HG02852 (cell line): ENCODE measurements around the gene CDC6.

Source experiments
- ATAC-seq: cut with Tn5 transposase; IDR thresholded peaks from one replicate; pipeline ENCODE4 v1.9.1; 2021; ENCODE audit warnings: mild to moderate bottlenecking, moderate library complexity; ENCODE audit not compliant: unreplicated experiment

Gene CDC6, protein sequence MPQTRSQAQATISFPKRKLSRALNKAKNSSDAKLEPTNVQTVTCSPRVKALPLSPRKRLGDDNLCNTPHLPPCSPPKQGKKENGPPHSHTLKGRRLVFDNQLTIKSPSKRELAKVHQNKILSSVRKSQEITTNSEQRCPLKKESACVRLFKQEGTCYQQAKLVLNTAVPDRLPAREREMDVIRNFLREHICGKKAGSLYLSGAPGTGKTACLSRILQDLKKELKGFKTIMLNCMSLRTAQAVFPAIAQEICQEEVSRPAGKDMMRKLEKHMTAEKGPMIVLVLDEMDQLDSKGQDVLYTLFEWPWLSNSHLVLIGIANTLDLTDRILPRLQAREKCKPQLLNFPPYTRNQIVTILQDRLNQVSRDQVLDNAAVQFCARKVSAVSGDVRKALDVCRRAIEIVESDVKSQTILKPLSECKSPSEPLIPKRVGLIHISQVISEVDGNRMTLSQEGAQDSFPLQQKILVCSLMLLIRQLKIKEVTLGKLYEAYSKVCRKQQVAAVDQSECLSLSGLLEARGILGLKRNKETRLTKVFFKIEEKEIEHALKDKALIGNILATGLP

DNA sequence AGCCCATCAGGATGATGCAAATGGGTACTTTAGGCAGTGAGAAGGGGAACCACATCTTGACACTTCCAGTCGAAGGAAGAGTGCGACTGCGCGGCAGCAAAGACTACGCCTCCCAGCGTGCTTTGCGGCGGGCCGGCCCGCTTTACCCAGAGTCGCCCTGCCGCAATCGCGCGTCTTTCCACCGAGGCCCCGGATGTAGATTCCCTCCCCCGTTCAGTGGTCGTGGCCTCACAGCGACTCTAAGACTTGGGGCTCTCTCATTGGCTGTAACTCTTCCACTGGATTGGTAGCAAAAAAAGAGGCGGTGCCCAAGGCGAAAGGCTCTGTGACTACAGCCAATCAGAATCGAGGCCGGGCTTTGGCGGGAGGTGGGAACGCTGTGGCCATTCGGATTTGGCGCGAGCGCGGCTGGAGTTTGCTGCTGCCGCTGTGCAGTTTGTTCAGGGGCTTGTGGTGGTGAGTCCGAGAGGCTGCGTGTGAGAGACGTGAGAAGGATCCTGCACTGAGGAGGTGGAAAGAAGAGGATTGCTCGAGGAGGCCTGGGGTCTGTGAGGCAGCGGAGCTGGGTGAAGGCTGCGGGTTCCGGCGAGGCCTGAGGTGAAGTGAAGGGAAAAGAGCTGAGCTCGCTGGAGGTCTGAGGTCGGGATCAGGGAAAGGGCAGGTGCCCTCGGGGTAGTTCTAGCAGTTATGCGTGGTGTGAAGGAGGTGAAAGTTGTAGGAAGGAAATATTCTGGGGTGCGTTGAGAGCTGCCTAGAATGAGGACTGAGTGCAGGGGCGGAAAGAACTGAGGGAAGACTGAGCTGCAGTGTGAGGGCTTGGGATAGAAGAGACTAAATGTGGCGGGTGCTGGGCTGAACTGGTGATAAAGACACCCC, at the start of gene CDC6:
Gene CDC6 (plus strand): TSS at position 386 of the 876 bp plus-strand sequence. CDS start 1,542 bp downstream, outside the sequence.
- ATAC-seq, result peak; percentile 94

DNA sequence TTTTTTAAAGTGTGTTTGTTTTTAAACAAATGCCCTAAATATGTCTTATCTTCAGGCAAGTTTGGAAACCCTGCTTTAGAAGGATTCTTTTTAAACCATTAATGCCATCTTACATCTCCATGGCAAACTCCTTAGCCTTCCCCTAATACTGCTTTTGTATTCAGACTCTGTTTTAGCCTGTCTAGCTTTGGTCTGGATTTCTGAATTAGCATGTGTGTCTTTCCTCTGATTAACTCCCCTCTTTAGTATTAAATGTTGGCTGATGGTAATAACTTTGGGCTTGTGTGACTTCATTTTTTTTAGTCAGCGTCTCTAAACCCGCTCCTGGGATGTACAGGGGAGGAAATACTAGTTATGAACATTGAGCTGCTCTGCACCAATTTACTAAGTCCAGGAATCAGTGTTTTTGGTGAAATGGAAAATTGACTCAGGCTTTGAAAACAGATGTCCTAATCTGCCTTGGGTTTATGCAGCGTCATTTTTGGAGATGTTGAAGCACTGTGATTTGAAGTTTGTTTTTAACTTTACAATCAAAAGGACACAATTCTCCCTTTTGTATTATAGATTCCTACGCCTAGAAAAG, 46.3 kb upstream of the CDC6 start:
- no peak for ATAC-seq

DNA sequence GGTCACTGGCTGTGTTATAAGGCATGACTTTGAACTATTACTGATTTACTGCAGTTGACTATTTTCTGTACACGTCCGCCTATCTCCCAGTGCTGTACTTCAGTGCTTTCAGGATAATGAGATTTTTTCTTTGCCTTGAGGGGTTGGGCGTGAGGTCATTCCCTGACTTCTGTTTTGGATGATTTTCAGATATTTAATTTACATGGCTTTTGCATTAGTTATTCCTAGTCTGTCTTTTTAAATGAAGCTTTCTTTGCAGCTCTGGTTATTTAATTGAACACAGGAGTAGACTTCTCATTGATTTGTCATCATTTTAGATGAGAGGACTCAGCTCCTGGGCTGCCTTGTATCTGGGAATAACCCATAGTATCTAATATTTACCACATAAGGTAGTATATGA, 44.9 kb upstream of the CDC6 start:
- no peak for ATAC-seq

DNA sequence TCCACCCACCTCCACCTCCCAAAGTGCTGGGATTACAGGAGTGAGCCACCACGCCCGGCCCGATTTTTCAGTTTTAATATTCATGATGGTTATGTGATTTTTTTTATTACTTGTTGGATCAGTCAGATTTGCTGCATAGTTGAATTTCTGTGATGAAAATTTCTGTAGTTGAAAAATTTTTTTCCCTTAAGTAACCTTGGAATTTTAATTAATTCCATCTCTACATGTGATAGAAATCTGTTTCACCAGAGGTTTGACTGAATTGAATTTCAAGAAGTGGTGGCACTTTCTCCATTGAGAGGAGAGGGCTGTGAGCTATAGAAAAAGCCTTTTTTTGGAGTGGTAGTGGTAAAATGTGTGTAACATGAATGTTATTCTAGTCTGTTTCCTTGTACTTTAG, 43.9 kb upstream of the CDC6 start:
- no peak for ATAC-seq

DNA sequence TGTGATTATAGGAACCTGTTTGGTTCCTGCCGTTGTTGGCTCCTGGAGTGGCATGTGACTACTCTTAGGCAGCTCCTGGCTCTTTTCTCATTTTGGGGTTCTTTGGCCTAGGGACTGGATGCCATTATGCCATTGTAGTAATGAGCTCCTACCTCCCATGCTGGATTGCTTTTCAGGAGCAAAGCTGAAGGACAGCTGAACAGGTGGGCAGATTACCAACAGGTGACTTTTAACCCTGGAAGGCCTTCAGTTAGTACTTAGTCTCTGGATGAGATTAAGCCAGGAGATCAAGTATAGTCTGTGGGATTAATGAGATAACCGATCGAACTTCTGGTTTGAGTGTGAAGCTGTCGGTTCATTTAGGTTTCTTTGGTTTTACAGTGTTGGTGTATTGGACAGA, 43.4 kb upstream of the CDC6 start:
- ATAC-seq, result no peak

DNA sequence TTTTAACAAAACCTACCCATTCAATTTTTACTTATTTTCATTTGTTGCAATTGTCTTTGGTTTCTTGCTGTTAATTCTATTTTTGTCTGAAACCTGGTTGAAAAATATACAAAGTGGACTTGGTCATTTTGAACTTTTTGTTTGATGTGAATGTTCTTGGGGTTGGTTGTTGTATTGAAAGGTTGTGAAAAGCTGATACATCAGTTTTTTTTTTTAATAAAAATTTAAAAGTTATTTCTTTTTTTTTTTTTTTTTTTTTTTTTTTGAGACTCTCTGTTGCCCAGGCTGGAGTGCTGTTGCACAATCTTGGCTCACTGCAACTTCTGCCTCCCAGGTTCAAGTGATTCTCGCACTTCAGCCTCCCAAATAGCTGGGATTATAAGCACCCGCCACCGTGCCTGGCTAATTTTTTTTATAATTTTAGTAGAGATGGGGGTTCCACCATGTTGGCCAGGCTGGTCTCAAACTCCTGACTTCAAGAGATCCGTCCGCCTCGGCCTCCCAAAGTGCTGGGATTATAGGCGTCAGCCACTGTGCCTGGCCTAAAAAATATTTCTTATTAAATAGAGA, 39.7 kb upstream of the CDC6 start:
- ATAC-seq, result no peak

DNA sequence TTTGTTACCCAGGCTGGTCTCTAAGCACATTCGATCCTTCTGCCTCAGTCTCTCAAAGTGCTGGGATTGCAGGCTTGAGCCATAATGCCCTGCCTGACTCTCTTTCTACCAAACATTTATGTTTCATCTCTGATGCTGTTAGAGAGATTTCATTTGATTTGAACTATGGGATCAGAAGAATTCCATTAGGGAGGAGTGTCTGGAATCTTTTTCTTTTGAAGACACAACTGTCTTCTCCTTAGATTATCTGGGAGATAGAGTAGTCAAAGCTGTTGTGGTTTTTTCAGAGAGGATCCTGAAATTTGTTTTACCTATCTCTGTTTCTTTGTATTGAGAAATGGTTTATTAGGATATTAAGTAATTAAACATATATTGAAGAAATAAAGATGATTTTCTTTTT, 39.2 kb upstream of the CDC6 start:
- ATAC-seq, result no peak

DNA sequence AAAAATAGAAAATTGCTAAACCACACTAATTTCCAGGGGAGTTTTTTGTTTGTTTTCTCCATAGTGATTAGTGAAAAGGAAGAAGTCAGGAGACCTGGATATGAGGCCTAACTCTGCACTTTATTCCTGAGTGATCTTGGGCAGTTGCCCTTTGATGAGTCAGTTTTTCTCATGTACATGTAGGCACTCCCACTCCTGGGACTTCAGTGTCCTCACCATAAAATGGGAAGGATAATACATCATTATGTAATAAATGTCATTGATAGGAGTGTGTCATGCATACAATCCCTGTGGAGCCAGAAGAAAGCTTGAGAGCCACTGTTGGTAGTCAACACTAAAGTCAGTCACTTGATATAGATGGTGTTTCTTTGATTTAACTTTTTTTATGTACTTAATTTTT, 36.1 kb upstream of the CDC6 start:
- no peak for ATAC-seq

DNA sequence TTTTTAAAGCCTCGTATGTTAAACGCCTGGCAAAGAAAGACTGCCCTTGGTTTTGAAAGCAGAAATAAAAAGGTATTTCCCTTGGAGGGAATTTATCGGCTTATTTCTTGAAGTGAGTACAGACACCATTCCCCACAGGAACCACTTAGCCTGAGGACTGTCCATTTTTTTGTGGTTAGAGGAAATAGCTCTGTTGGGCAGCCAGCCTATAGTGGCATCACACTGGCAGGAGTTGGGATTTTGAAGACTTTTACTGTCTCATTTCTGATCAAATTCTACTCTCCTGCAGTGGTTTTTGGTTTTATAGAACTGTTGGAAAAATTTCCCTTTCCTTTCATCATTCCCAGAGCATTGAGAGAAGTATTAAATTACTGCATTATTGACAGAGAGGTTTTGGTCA, 34.1 kb upstream of the CDC6 start:
- ATAC-seq, result no peak

DNA sequence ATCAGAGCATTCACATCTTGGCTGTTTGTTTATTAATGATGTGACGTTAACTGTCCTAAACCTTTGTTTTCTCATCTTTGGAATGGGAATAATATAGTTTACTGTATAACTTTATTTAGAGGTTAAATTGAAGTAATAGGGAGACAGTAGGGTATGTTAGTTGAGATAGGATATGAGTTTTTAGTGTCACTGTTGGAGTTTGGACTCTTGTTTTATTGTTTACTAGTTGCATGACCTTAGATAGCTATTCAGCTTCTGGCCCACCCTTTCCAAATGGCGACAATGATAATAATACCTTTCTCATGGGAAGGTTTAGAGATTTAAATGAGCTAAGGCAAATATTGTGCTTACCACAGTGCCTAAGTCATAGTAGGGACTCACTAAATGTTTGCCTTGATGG, 28.2 kb upstream of the CDC6 start:
- ATAC-seq, result no peak

DNA sequence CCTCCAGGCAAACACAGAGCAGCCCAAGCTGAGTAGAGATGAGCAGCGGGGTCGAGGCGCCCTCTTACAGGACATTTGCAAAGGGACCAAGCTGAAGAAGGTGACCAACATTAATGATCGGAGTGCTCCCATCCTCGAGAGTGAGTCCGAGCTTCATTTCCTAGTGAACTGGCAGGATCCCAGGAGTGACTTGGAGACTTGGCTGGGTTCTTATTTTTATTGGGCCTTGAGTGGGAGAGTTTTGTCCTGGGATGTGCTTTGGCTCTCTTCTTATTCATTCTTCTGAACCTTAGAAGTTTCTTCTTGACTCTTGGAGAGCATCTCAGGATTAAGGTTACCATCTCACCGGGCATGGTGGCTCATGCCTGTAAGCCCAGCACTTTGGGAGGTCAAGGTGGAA, 27.2 kb upstream of the CDC6 start:
- ATAC-seq, result no peak

DNA sequence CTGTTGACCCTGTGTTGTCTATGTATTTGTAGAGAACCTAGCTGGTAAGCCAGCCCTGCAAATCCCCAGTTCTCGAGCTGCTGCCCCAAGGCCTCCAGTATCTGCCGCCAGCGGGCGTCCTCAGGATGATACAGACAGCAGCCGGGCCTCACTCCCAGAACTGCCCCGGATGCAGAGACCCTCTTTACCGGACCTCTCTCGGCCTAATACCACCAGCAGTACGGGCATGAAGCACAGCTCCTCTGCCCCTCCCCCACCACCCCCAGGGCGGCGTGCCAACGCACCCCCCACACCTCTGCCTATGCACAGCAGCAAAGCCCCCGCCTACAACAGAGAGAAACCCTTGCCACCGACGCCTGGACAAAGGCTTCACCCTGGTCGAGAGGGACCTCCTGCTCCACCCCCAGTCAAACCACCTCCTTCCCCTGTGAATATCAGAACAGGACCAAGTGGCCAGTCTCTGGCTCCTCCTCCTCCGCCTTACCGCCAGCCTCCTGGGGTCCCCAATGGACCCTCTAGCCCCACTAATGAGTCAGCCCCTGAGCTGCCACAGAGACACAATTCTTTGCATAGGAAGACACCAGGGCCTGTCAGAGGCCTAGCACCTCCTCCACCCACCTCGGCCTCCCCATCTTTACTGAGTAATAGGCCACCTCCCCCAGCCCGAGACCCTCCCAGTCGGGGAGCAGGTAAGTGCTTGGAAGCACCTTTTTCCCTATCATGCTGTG, 23.1 kb upstream of the CDC6 start:
- no peak for ATAC-seq

DNA sequence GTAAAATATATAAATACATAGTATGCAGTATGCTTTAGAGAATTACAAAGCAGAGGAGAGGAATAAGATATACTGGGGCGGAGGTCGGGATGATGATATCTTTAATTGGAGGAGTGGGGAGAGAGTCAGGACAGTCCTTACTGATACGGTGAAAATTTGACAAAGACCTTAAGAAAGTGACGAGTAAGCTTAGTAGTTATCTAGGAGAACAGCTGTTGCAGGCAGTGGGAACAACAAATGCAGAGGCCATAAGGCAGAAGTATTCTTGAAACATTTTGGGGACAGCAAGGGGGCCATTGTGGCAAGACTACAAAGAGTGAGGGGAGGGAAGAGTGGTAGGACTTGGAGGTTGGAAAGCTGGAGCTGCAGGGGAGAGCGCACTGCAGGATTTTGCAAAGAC, 22.3 kb upstream of the CDC6 start:
- ATAC-seq, result no peak

DNA sequence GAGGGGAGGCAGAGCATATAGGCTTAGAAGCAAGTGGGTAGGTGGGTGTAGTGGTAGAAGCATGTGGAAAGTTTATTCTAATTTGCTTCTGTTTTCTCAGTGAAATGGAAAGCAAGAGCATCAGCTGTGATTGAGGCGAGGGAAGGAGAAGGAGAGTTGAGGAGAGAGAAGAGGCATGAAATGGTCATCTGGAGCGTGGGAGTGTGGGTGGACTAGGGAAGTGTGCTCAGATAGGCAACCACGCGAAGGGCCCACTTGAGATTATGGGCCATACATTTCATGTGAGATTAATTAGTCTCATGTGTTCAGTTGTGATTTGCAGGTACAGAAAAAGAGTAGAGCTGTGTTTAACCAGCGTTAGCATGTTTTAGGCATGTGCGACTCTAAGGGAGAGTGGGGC, 20.8 kb upstream of the CDC6 start:
- no peak for ATAC-seq

DNA sequence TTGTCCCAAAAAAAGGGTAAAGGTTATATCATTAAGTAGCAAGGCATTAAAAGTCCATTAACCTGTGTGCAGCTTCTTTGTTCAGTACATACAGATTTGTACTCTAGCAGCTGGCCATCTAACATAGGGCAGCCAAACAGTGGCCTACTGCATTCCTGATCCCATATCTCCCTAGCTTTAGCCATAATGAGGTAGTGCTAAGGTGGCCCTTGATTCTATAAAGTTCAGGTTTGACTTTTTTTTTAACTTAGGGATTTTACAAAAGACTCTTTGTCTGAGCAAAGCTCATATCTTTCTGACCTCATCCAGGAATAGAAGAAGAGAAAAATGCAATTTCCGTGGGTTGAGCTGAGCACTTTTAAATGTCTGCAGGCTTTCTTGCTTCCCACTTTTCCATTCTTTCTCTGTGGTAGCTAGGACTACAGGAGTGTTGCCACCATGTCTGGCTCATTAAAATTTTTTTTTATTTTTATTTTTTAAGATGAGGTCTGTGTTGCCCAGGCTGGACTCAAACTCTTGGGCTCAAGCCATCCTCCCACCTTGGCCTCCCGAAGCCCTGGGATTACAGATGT, 19.5 kb upstream of the CDC6 start:
- no peak for ATAC-seq

DNA sequence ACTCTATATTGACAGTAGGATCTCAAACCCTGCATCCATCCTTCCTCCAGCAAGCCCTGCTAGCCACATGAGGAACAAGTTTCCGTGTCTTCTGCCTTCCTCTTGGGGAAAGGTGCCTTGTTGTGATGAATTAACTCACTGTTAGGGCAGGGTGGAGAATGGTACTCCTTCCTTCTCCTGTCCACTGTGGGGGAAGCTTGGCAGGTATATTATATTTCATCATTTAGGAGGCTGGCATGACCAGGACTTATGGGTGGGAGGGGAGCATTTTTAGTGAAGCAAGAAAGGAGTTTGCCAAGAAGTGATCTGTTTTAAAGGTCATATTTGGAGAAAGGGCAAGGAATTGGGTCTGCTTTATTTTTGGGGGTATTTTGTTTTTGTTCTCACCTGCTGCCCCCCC, 9.3 kb upstream of the CDC6 start:
- no peak for ATAC-seq

DNA sequence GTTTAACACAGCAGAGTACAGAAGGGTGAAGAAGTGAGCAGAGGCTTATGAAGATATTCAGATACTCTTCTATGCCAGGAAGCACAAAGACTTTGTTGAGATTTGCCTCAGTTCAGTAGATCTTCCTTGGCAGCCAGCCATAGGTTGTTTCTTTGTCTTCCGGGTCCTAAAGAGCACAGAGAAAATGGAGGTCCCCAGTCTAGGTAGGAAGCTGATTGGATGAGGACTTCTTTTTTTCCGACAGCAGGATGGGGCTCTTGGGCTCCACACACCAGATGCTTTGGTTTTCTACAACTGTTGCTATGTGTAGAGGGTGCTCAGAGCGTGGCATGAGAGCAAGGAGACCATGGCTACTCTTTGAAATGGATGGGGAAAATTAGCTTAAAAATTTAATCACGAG, 8.3 kb upstream of the CDC6 start:
- ATAC-seq, result no peak

DNA sequence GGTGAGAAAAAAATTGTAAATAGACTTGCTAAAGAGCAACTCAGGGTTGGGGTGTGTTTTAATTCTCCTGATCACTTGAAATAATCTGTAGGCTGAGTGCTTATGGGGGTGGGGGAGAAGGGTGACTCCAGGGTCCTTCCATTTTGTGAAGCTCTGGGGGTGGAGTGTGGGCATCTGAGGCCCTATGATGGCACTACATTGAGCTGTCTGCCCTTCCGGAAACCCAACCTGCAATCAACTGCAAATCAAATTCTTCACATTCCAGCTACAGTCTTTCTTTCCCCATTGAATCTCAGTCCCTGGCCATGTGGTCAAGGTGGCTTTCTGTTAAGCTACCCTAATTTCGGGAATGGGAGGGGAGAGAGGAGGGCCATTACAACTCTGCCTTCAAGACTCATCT, 6.0 kb upstream of the CDC6 start:
- no peak for ATAC-seq

DNA sequence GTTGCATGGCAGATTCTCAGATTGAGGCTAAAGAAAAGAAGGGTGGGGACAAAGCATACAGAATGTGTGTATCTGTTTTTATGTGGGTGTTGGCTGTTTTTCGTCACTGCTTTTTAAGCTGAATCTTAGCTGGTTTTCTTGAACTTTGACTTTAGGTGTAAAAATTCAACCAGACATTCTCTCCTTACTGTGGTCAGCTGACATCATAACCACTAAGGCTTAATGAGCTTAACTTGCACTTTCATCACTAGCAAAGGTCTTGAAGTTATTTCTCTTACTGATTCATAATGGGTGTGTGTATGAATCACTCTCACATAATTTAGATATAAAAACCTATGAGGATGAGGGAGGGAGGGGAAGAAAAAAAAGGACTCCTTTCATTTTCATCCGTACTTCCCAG, 4.0 kb upstream of the CDC6 start:
- no peak for ATAC-seq

DNA sequence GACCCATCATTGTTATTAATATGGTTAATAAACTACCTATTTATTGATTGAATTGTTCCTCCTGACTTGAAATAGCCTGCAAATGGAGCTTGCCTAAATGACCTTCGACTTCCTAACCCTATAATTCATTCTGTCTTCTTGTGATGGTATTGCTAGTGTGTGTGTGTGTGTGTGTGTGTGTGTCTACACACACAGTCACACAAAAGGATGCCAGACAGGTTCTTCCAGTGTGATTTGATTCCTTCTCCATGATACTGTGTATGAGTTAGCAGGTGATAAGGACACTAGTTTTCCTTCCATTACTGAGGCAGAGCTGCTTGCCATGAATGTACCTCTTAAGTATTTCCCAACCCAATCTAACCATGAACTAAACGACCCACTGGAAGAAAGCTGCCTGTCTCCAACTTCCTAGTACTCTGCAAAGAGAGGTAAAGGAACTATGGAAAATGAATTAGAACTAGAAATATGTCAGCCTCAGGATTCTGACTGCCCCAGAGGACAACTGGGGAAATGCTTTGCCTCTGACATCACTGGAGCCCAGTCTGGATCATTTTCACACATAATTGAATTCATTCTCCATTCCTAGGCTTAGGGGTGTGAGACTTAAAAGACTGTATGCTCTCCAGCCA, 3.5 kb upstream of the CDC6 start:
- ATAC-seq, result no peak
